Measurements from ENCODE around the gene ICE2. TPM values are rescaled to one million over a fixed set of nuclear protein-coding genes. Genes with fewer than 3 reads are reported as not detected.

The ICE2 gene
- total and polyA plus RNA-seq, 4 experiments from 2014 or later: 46.5 to 68.4 (median 61.2) TPM

DNA sequence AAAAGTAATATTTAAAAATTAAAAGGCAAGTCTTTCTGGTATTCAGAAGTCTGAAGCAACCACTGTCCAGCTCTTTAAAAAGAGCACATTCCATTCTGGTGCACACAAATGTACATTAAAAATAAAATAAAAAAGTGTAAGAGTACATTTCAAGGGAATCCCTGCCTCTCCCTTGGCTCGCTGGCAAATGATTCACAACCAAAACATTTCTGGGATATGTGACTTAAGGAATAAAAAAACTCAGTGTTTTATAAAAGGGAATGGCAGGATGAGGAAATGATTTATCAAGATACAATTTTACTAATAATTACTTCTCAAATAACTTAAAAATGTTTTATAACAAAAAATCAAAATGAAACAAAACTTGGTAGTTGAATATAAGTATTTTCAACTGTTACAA is 57.4 kb downstream of the ICE2 start:
- no peaks in the 10 kb centered on the region for H3K36me3 ChIP-seq (ENCODE audit: insufficient read depth, low read length)
- H3K27me3 Mint-ChIP-seq: no peaks in the 10 kb centered on the region
- ChIA-PET POLR2A (ENCODE audit: partially characterized antibody) (interaction anchor here (2.5 kb wide), 1 partner anchor 23 kb away, joined by 9 read pairs; the partner anchor contains the start of gene ANXA2), CTCF (ENCODE audit: partially characterized antibody) (interaction anchor here (1.7 kb wide), 1 partner anchor 62 kb away, joined by 7 read pairs; no protein-coding TSS in a partner anchor)
- H3K27me3 ChIP-seq (ENCODE audit: insufficient read depth, low read length): no peaks in the 10 kb centered on the region
- no peak for DNase-seq
- H3K4me1 ChIP-seq (ENCODE audit: insufficient read depth, low read length): no peaks in the 10 kb centered on the region
- intact Hi-C loops (cut with micrococcal nuclease): loop anchor here (5.0 kb wide), 2 partner anchors 59 to 196 kb away; no protein-coding TSS in a partner anchor
- no peak overlapping the region for H3K27ac Mint-ChIP-seq
- peaks cover 0 to 5% (median 4%) of the 10 kb centered on the region in 4 donors for H3K4me1 Mint-ChIP-seq
- H3K27ac ChIP-seq (ENCODE audit: low read depth, low read length): no peak overlapping the region
- no peaks in the 10 kb centered on the region for H3K9me3 Mint-ChIP-seq
- peaks cover 22 to 32% of the 10 kb centered on the region in 2 donors for H3K36me3 Mint-ChIP-seq
- H3K4me3 Mint-ChIP-seq: no peak overlapping the region
- no peaks in the 10 kb centered on the region for H3K9me3 ChIP-seq (ENCODE audit: control insufficient read depth in 1 of 2, low read length in 2 of 2)
- H3K4me3 ChIP-seq (ENCODE audit: low read length in 2 of 2): no peak overlapping the region

DNA sequence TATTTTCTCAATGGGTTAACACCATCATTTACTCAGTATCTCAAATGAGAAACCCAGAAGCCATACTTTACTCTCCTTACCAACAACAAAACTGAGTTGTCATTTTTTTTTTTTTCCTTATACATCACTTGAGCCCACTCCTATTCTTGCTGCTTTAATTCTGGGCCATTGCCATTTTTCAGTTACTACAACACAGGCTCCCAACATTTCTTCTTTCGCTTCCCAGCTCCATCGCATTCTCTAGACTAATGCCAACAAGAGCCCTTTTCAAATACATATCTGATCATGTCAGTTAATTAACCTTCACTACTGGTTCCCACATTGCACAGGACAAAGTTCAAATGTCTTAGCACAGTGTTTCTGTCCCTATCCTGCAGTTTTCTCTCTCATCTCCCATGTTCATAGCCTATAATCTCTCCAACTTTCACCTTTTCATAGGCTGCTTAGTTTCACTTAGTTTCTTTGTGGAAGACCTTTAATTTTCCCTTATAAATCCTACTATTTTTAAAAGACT is 58.7 kb downstream of the ICE2 start:
- Histone ChIP-seq H3K36me3 (ENCODE audit: insufficient read depth, low read length) (no peaks in the 10 kb centered on the region), H3K4me3 (ENCODE audit: low read length in 2 of 2) (no peak overlapping the region), H3K27ac (ENCODE audit: low read depth, low read length) (no peak overlapping the region), H3K4me1 (ENCODE audit: insufficient read depth, low read length) (no peaks in the 10 kb centered on the region), H3K27me3 (ENCODE audit: insufficient read depth, low read length) (no peaks in the 10 kb centered on the region), H3K9me3 (ENCODE audit: control insufficient read depth in 1 of 2, low read length in 2 of 2) (no peaks in the 10 kb centered on the region)
- no peaks in the 10 kb centered on the region for H3K27me3 Mint-ChIP-seq
- POLR2A ChIA-PET (ENCODE audit: partially characterized antibody): interaction anchor here (2.5 kb wide), 1 partner anchor 22 kb away, joined by 9 read pairs; the partner anchor contains the start of gene ANXA2
- DNase-seq: no peak
- CTCF ChIA-PET (ENCODE audit: partially characterized antibody): interaction anchor here (2.1 kb wide), 1 partner anchor 61 kb away, joined by 5 read pairs; no protein-coding TSS in a partner anchor
- H3K4me3 Mint-ChIP-seq: no peak overlapping the region
- no peak overlapping the region for H3K27ac Mint-ChIP-seq
- intact Hi-C loops (cut with micrococcal nuclease): loop anchor here (5.0 kb wide), 2 partner anchors 58 to 197 kb away; no protein-coding TSS in a partner anchor
- peaks cover 0 to 5% (median 4%) of the 10 kb centered on the region in 4 donors for H3K4me1 Mint-ChIP-seq
- peaks cover 17 to 24% of the 10 kb centered on the region in 2 donors for H3K36me3 Mint-ChIP-seq
- H3K9me3 Mint-ChIP-seq: no peaks in the 10 kb centered on the region

DNA sequence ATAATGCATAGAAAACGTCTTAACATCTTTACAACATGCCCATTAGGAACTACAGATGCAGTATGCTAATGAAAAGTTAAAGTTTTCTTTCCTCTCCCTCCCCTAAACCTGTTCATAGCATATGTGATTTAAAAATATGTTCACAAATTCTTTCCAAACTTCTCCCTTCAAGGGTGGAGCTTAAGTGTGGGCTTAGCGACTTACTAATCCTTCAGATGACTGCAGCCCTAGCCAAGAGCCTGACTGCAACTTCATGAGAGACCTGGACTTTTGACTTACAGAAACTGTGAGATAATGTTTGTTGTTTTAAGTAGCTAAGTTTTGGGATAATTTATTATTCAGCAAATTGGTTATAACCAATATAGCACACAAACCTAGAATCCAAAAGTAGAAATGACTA is 59.2 kb downstream of the ICE2 start:
- intact Hi-C loops (cut with micrococcal nuclease): loop anchor here (5.0 kb wide), 2 partner anchors 57 to 198 kb away; no protein-coding TSS in a partner anchor
- Histone ChIP-seq H3K27ac (ENCODE audit: low read depth, low read length) (no peak overlapping the region), H3K27me3 (ENCODE audit: insufficient read depth, low read length) (no peaks in the 10 kb centered on the region), H3K36me3 (ENCODE audit: insufficient read depth, low read length) (no peaks in the 10 kb centered on the region), H3K4me1 (ENCODE audit: insufficient read depth, low read length) (no peaks in the 10 kb centered on the region), H3K4me3 (ENCODE audit: low read length in 2 of 2) (no peak overlapping the region), H3K9me3 (ENCODE audit: control insufficient read depth in 1 of 2, low read length in 2 of 2) (no peaks in the 10 kb centered on the region)
- Mint-ChIP-seq H3K4me1 (peaks cover 0 to 5% (median 4%) of the 10 kb centered on the region in 4 donors), H3K27ac (no peak overlapping the region), H3K9me3 (no peaks in the 10 kb centered on the region), H3K36me3 (peaks cover 15 to 19% of the 10 kb centered on the region in 2 donors), H3K4me3 (no peak overlapping the region), H3K27me3 (no peaks in the 10 kb centered on the region)
- POLR2A ChIA-PET (ENCODE audit: partially characterized antibody): interaction anchor here (2.6 kb wide), 1 partner anchor 22 kb away, joined by 15 read pairs; the partner anchor contains the start of gene ANXA2
- CTCF ChIA-PET (ENCODE audit: partially characterized antibody): interaction anchor here (2.1 kb wide), 1 partner anchor 60 kb away, joined by 5 read pairs; no protein-coding TSS in a partner anchor
- DNase-seq: no peak

DNA sequence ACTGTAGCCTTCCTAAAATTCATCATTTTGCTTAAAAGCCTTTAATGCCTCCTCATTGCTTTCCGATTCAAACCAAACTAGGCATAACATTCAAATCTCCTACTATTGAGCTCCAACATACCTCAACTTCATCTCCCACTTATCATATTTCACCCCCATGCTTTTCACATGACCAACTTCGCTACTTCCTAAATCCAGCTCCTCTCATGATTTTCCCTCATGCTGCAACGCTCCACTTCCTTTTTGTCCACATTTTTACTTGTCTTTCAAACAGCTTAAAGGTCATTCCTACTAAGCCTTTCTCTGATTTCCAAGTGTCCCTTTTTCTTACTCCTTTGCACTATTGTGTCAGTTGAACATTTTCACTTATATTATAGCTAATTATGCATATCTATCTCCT is 60.8 kb downstream of the ICE2 start:
- H3K27ac ChIP-seq (ENCODE audit: low read depth, low read length): no peak overlapping the region
- POLR2A ChIA-PET (ENCODE audit: partially characterized antibody): interaction anchor here (1.0 to 2.6 kb wide), 3 partner anchors 9 to 29 kb away, joined by 4 to 15 read pairs (median 4); partner anchors contain the start of gene ANXA2
- peaks cover 7 to 11% of the 10 kb centered on the region in 2 donors for H3K36me3 Mint-ChIP-seq
- H3K4me3 ChIP-seq (ENCODE audit: low read length in 2 of 2): no peak overlapping the region
- H3K9me3 ChIP-seq (ENCODE audit: control insufficient read depth in 1 of 2, low read length in 2 of 2): no peaks in the 10 kb centered on the region
- no peaks in the 10 kb centered on the region for H3K36me3 ChIP-seq (ENCODE audit: insufficient read depth, low read length)
- no peaks in the 10 kb centered on the region for H3K4me1 Mint-ChIP-seq
- no peaks in the 10 kb centered on the region for H3K27me3 Mint-ChIP-seq
- no peak for DNase-seq
- no peaks in the 10 kb centered on the region for H3K9me3 Mint-ChIP-seq
- CTCF ChIA-PET (ENCODE audit: partially characterized antibody): interaction anchor here (1.4 to 2.1 kb wide), 2 partner anchors 9 to 59 kb away, joined by 5 read pairs; no protein-coding TSS in a partner anchor
- no peak overlapping the region for H3K27ac Mint-ChIP-seq
- H3K4me3 Mint-ChIP-seq: no peak overlapping the region
- intact Hi-C loops (cut with micrococcal nuclease): no loop called here
- no peaks in the 10 kb centered on the region for H3K4me1 ChIP-seq (ENCODE audit: insufficient read depth, low read length)
- no peaks in the 10 kb centered on the region for H3K27me3 ChIP-seq (ENCODE audit: insufficient read depth, low read length)

DNA sequence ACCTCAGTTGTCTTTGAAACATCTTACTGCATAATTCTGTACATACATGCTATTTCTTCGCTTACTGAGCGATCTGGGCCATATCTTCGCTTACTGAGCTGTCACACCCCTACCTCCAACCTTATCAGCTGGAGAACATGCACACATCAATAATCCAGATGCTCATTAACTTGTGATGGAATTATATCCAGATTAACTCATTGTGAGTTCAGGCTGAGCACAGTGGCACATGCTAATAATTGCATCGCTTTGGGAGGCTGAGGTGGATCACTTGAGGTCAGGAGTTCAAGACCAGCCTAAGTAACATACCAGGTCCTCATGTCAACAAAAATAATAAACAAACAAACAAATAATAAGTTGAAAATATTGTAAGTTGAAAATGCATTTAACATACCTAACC is 61.8 kb downstream of the ICE2 start:
- intact Hi-C loops (cut with micrococcal nuclease): no loop called here
- CTCF ChIA-PET (ENCODE audit: partially characterized antibody): interaction anchor here (1.4 kb wide), 1 partner anchor 8 kb away, joined by 5 read pairs; no protein-coding TSS in a partner anchor
- no peak overlapping the region for H3K27ac ChIP-seq (ENCODE audit: low read depth, low read length)
- H3K27ac Mint-ChIP-seq: no peak overlapping the region
- no peaks in the 10 kb centered on the region for H3K27me3 Mint-ChIP-seq
- H3K9me3 ChIP-seq (ENCODE audit: control insufficient read depth in 1 of 2, low read length in 2 of 2): no peaks in the 10 kb centered on the region
- POLR2A ChIA-PET (ENCODE audit: partially characterized antibody): interaction anchor here (2.6 kb wide), 1 partner anchor 19 kb away, joined by 15 read pairs; the partner anchor contains the start of gene ANXA2
- no peaks in the 10 kb centered on the region for H3K27me3 ChIP-seq (ENCODE audit: insufficient read depth, low read length)
- H3K4me1 ChIP-seq (ENCODE audit: insufficient read depth, low read length): no peaks in the 10 kb centered on the region
- H3K36me3 ChIP-seq (ENCODE audit: insufficient read depth, low read length): no peaks in the 10 kb centered on the region
- no peak for DNase-seq
- H3K4me1 Mint-ChIP-seq: no peaks in the 10 kb centered on the region
- H3K9me3 Mint-ChIP-seq: no peaks in the 10 kb centered on the region
- no peak overlapping the region for H3K4me3 Mint-ChIP-seq
- peaks cover 3 to 8% of the 10 kb centered on the region in 2 donors for H3K36me3 Mint-ChIP-seq
- H3K4me3 ChIP-seq (ENCODE audit: low read length in 2 of 2): no peak overlapping the region

DNA sequence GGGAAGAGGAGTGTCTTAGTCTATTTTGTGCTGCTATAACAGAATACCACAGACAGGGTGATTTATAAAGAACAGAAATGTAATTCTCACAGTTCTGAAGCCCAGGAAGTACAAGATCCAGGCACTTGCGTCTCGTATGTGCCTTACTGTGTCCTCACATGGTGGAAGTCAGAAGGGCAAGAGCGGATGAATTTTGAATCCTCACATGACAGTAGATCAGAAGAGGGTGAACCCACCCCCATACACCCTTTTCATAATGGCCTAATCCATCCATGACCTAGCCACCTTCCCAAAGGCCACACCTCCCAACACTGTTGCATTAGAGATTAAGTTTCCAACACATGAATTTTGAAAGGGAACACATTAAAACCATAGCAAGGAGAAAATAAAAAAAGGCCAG is 62.5 kb downstream of the ICE2 start:
- no peaks in the 10 kb centered on the region for H3K4me1 Mint-ChIP-seq
- ChIA-PET CTCF (ENCODE audit: partially characterized antibody) (no interaction called here), POLR2A (ENCODE audit: partially characterized antibody) (no interaction called here)
- DNase-seq: no peak
- Histone ChIP-seq H3K9me3 (ENCODE audit: control insufficient read depth in 1 of 2, low read length in 2 of 2) (no peaks in the 10 kb centered on the region), H3K27me3 (ENCODE audit: insufficient read depth, low read length) (no peaks in the 10 kb centered on the region), H3K27ac (ENCODE audit: low read depth, low read length) (no peak overlapping the region), H3K4me3 (ENCODE audit: low read length in 2 of 2) (no peak overlapping the region), H3K36me3 (ENCODE audit: insufficient read depth, low read length) (no peaks in the 10 kb centered on the region), H3K4me1 (ENCODE audit: insufficient read depth, low read length) (no peaks in the 10 kb centered on the region)
- no peaks in the 10 kb centered on the region for H3K9me3 Mint-ChIP-seq
- H3K27me3 Mint-ChIP-seq: no peaks in the 10 kb centered on the region
- intact Hi-C loops (cut with micrococcal nuclease): no loop called here
- H3K27ac Mint-ChIP-seq: peak overlapping the region in 1 of 7 donors; percentile 11
- peaks cover 3 to 8% of the 10 kb centered on the region in 2 donors for H3K36me3 Mint-ChIP-seq
- H3K4me3 Mint-ChIP-seq: no peak overlapping the region

DNA sequence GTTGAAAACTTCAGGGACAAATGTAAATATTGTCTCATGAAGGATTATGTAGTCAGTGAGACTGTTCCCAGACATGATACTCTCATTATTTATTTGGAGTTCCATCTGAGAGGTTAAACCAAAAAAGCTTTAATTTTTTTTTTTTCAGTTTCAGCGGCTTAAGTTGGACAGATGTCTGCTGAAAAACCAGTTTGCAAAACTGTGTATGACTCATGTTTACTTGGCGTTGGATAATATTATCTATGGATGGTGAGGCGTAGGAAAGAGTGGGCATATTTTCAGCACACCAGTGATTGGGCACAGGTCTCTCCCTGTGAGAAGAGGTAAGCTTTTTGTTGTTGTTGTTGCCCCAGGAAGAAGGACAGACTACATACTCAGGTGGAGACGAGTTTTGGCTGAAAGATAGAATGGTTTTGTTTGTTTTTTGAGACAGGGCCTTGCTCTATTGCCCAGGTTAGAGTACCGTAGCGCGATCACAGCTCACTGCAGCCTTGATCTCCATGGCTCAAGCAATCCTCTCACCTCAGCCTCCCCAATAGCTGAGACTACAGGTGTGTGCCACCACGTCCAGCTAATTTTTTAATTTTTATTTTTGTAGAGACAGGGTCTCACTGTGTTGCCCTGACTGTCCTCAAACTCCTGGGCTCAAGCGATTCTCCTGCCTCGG is 64.8 kb downstream of the ICE2 start:
- H3K27ac Mint-ChIP-seq: peak overlapping the region in 1 of 7 donors; percentile 0
- ChIA-PET POLR2A (ENCODE audit: partially characterized antibody) (no interaction called here), CTCF (ENCODE audit: partially characterized antibody) (no interaction called here)
- Histone ChIP-seq H3K27ac (ENCODE audit: low read depth, low read length) (no peak overlapping the region), H3K9me3 (ENCODE audit: control insufficient read depth in 1 of 2, low read length in 2 of 2) (no peaks in the 10 kb centered on the region), H3K27me3 (ENCODE audit: insufficient read depth, low read length) (no peaks in the 10 kb centered on the region), H3K36me3 (ENCODE audit: insufficient read depth, low read length) (no peaks in the 10 kb centered on the region), H3K4me1 (ENCODE audit: insufficient read depth, low read length) (peaks cover 4% of the 10 kb centered on the region), H3K4me3 (ENCODE audit: low read length in 2 of 2) (no peak overlapping the region)
- H3K9me3 Mint-ChIP-seq: no peaks in the 10 kb centered on the region
- H3K4me3 Mint-ChIP-seq: no peak overlapping the region
- no peaks in the 10 kb centered on the region for H3K27me3 Mint-ChIP-seq
- H3K36me3 Mint-ChIP-seq: no peaks in the 10 kb centered on the region
- H3K4me1 Mint-ChIP-seq: peaks cover under 1 to 3% (median 2%) of the 10 kb centered on the region in 4 donors
- intact Hi-C loops (cut with micrococcal nuclease): no loop called here
- no peak for DNase-seq
